BE2C (cell line): ENCODE data around the gene PHC2.

Experiments used
- DNase-seq: peaks from one replicate; pipeline ENCODE4 v3.0.0-alpha.2; 2020
- H3K27me3 ChIP-seq: fragments of 250-450 bp; sonication (Bioruptor Pico); 2 replicates; pipeline ENCODE4 v1.5.1; 2020; ENCODE audit warnings: mild to moderate bottlenecking
- H3K36me3 ChIP-seq: fragments of 250-450 bp; sonication (Bioruptor Pico); 2 replicates; pipeline ENCODE4 v1.5.1; 2020; ENCODE audit warnings: mild to moderate bottlenecking
- H3K4me1 ChIP-seq: fragments of 250-450 bp; sonication (Bioruptor Pico); 2 replicates; pipeline ENCODE4 v1.5.1; 2020
- H3K4me3 ChIP-seq: 2 replicates; pipeline ENCODE4 v1.5.1; 2011; ENCODE audit warnings: low read depth, low read length
- H3K9me3 ChIP-seq: fragments of 250-450 bp; sonication (Bioruptor Pico); 2 replicates; pipeline ENCODE4 v1.5.1; 2020
- TF ChIP-seq, protein P1 (sequence below): IDR thresholded peaks from 2 replicates; pipeline ENCODE4 v1.5.1; 2012; ENCODE audit warnings: mild to moderate bottlenecking, low read depth, low read length

Gene PHC2

DNA sequence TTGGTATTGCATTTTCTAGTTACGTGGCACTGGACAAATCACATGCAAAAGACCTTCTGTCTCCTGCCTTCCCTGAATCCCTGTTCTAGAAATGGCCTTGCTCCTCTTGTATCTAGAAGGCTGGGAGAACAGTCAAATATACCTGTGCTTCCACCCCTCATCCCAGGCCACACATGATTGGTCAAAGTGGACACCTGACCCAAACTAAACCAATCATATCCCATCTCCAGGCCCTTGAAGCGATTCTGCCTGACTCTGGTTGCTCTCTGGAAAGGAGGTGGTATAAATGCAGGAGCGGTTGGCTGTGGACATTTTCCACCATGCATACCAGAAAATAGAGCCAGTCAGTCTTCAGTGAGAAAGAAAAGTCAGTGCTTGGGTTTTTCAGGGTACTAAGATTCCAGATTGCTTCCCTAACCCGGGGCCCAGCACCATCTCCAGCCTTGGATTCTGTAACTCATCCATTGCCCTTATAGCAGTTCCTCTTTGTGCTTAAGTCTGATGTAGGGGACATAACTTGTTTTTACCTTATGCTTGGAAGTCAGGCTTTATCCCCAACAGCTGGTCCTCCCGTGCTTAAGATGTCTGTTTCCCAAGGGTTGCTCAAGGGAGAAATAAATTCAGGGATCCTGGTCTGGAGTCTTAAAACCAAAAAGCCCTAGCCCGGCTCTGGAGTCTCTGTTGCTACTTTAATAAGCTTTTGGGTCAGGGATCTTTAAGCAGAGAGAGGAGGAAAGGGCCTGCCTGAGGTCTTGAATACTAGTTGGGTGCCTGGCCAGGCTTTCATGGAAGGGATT lies 7.7 kb upstream of the PHC2 start:
- Histone ChIP-seq H3K27me3 (no peaks in the 10 kb centered on the region), H3K4me1 (no peaks in the 10 kb centered on the region; the same call in 1 of the 2 replicates), H3K4me3 (no peak overlapping the region), H3K36me3 (no peaks in the 10 kb centered on the region), H3K9me3 (no peaks in the 10 kb centered on the region)
- no peak for DNase-seq
- TF ChIP-seq, protein P1, sequence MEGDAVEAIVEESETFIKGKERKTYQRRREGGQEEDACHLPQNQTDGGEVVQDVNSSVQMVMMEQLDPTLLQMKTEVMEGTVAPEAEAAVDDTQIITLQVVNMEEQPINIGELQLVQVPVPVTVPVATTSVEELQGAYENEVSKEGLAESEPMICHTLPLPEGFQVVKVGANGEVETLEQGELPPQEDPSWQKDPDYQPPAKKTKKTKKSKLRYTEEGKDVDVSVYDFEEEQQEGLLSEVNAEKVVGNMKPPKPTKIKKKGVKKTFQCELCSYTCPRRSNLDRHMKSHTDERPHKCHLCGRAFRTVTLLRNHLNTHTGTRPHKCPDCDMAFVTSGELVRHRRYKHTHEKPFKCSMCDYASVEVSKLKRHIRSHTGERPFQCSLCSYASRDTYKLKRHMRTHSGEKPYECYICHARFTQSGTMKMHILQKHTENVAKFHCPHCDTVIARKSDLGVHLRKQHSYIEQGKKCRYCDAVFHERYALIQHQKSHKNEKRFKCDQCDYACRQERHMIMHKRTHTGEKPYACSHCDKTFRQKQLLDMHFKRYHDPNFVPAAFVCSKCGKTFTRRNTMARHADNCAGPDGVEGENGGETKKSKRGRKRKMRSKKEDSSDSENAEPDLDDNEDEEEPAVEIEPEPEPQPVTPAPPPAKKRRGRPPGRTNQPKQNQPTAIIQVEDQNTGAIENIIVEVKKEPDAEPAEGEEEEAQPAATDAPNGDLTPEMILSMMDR = no peak

DNA sequence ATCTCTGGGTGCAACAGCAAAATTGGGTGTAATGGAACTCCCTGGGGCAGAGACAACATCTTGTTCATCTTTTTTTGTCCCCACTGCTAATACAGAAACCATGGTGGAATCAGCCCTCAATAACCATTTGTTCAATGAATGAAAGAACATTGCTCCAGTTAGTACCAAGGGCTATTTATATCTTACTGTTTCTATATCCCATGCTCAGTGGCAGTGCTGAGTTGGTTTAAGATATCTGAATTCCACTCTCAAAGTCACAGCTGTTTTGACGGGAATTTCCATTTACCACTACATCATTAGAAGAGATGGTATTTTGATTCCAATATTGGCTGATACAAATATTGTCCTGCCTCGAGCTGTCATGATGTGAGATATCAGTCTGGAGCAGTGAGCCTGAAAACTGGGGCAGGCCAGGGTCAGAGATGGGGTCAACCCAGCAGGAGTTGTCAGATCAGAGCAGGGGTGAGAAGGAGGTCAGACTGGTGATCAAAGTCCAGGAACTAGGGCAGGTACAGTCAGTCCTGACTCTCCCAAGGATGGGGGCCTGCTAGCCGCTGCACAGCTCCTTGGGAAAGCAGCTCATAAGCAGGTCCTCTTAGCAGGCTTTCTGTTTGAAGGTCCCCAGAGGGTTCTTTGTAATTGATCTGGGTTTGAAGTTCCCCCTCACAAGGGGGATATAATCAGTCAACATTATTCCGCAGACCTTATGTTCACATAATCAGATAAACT lies 5.8 kb upstream of the PHC2 start:
- H3K36me3 ChIP-seq = no peaks in the 10 kb centered on the region
- DNase-seq = no peak
- no peaks in the 10 kb centered on the region for H3K4me1 ChIP-seq
- no peak overlapping the region for H3K4me3 ChIP-seq
- H3K9me3 ChIP-seq = no peaks in the 10 kb centered on the region
- no peaks in the 10 kb centered on the region for H3K27me3 ChIP-seq
- TF ChIP-seq, protein P1 = no peak

DNA sequence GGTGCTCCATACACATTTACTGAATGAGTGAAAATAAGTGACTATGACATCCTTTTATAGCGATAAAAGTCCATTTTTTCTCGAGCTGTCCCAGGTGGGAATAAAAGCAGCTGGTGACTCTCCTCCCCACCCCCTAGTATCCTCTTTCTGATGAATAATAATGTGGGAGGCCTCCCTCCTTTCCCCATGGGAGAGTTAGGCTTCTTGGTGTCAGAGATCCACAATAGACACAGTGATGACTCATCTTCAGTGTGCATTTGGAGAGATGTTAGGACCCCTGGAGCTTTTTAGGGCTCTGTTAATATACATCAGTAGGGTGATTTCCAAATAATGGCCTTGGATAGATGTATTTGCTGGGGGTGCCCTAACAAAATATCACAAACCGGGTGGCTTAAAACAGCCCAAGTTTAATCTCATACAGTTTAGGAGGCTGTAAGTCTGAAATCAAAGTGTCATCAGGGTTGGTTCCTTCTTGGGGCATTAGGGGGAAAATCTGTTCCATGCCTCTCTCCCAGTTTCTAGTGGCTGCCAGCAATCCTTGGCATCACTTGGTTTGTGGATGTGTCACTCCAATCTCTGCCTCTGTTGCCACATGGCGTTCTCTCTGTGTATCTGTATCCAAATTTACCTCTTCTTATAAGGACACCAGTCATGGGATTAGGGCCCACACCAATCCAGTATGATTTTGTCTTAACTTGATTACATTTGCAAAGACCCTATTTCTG lies 4.4 kb upstream of the PHC2 start:
- H3K36me3 ChIP-seq = no peaks in the 10 kb centered on the region
- no peaks in the 10 kb centered on the region for H3K27me3 ChIP-seq
- no peaks in the 10 kb centered on the region for H3K9me3 ChIP-seq
- TF ChIP-seq, protein P1 = no peak
- H3K4me1 ChIP-seq = no peaks in the 10 kb centered on the region
- H3K4me3 ChIP-seq = no peak overlapping the region
- no peak for DNase-seq

DNA sequence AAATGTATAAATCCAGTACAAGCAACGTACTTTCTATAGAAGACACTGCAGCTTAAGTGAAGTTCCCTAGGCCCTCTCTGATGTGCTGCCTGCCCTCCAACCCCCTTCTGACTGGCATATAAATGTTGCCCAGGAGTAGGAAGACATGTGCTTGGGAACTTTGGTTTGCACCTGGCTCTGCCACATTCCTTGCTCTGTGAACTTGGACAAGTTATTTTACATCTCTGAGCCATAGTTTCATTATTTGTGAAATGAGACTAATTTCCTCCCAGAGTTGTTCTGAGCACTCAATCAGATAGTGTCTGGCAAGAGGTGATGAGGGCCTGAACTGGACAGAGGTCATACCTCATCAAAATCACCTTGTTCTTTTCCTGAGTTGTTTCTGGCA lies 3.5 kb upstream of the PHC2 start:
- Histone ChIP-seq H3K36me3 (no peaks in the 10 kb centered on the region), H3K4me3 (no peak overlapping the region), H3K4me1 (no peaks in the 10 kb centered on the region), H3K9me3 (no peaks in the 10 kb centered on the region), H3K27me3 (no peaks in the 10 kb centered on the region)
- TF ChIP-seq, protein P1 = no peak
- no peak for DNase-seq

DNA sequence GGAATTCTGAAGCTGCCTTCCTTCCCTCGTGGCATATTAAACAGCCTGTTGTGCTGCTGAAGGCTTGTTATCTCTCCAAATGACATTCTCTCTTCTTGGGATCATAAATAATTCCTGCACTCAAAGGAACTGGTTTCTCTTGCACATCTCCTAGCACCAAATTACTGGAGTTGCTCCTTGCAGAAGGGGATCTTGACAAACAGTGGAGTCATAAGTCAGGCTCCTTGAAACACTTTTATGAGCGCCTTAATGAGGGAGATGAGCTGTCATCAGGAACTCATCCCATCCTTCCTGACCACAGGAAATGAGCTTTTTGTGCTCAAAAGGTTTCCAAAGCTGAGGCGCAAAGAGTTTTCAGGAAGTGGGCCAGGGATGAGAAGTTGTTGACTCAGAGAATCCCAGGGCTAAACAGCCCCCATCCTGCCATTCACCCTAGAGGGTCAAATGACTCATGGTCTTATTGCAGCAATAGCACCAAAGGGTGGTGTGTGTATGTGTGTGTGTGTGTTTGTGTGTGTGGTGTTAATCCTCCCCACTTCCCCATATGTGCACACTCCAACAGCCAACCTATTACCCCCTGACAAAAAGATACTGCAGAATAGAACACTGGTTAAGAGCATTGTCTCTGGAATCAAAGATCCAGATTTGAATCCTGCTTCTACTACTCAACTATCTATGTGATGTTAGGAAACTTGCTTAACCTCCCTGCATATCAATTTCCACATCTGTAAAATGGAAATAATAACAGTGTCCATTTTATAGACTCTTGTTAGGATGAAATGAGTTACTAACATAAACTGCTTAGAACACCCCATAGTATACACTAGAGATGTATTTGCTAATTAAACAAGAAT lies 2.8 kb upstream of the PHC2 start:
- Histone ChIP-seq H3K36me3 (no peaks in the 10 kb centered on the region), H3K4me1 (no peaks in the 10 kb centered on the region), H3K4me3 (no peak overlapping the region), H3K27me3 (no peaks in the 10 kb centered on the region), H3K9me3 (no peaks in the 10 kb centered on the region)
- DNase-seq = no peak
- TF ChIP-seq, protein P1 = no peak
